ENCODE measurements around the gene SUSD1.

GRCh38 chr9:112093870-112094216, 81.3 kb downstream of the SUSD1 start:
- TF ChIP-seq, protein P1, sequence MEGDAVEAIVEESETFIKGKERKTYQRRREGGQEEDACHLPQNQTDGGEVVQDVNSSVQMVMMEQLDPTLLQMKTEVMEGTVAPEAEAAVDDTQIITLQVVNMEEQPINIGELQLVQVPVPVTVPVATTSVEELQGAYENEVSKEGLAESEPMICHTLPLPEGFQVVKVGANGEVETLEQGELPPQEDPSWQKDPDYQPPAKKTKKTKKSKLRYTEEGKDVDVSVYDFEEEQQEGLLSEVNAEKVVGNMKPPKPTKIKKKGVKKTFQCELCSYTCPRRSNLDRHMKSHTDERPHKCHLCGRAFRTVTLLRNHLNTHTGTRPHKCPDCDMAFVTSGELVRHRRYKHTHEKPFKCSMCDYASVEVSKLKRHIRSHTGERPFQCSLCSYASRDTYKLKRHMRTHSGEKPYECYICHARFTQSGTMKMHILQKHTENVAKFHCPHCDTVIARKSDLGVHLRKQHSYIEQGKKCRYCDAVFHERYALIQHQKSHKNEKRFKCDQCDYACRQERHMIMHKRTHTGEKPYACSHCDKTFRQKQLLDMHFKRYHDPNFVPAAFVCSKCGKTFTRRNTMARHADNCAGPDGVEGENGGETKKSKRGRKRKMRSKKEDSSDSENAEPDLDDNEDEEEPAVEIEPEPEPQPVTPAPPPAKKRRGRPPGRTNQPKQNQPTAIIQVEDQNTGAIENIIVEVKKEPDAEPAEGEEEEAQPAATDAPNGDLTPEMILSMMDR (IDR thresholded peaks at IDR 0.05) = no peak
- no peak for TF ChIP-seq POLR2AphosphoS5 (IDR thresholded peaks at IDR 0.05)
